MM.1S (cell line): Measurements from ENCODE around the gene DEPDC7.
"Not testable (repeated sequence)": the region's sequence is repeated elsewhere in the genome, so short reads cannot be mapped to it uniquely, and the experiment has no call there.

Experiments used
- DNase-seq: peaks from one replicate; pipeline ENCODE4 v3.0.0-alpha.2; 2015
- H2AFZ ChIP-seq: fragments of 300-600 bp; sonication (generic); 2 replicates; pipeline ENCODE4 v1.6.0; 2016; ENCODE audit warnings: antibody characterized with exemption, low read length
- H3F3A ChIP-seq: fragments of 300-600 bp; sonication (generic); 2 replicates; pipeline ENCODE4 v1.6.1; 2016; ENCODE audit warnings: mild to moderate bottlenecking, antibody characterized with exemption, low read length, moderate library complexity, mixed read lengths; ENCODE audit not compliant: insufficient read depth
- H3K27ac ChIP-seq: fragments of 300-600 bp; sonication (generic); 2 replicates; pipeline ENCODE4 v1.5.1; 2016; ENCODE audit warnings: mild to moderate bottlenecking, low read length
- H3K27me3 ChIP-seq: fragments of 300-600 bp; sonication (generic); replicated peaks from 2 replicates; pipeline ENCODE4 v1.6.0; 2016; ENCODE audit warnings: low read length; ENCODE audit not compliant: insufficient read depth
- H3K36me3 ChIP-seq: fragments of 300-600 bp; sonication (generic); replicated peaks from 2 replicates; pipeline ENCODE4 v1.6.1; 2016; ENCODE audit warnings: mild to moderate bottlenecking, low read length, mixed read lengths; ENCODE audit not compliant: insufficient read depth
- H3K4me1 ChIP-seq: fragments of 300-600 bp; sonication (generic); 2 replicates; pipeline ENCODE4 v1.6.1; 2016; ENCODE audit warnings: low read length, mixed read lengths
- H3K4me2 ChIP-seq: fragments of 300-600 bp; sonication (generic); 2 replicates; pipeline ENCODE4 v1.6.0; 2016; ENCODE audit warnings: low read depth, low read length
- H3K4me3 ChIP-seq: fragments of 300-600 bp; sonication (generic); 2 replicates; pipeline ENCODE4 v1.5.1; 2016; ENCODE audit warnings: low read length, mixed read lengths
- H3K79me2 ChIP-seq: fragments of 300-600 bp; sonication (generic); 2 replicates; pipeline ENCODE4 v1.6.1; 2016; ENCODE audit warnings: mixed run types, low read length, mixed read lengths
- H3K9ac ChIP-seq: fragments of 300-600 bp; sonication (generic); 2 replicates; pipeline ENCODE4 v1.6.1; 2016; ENCODE audit warnings: low read length, mixed read lengths
- H3K9me2 ChIP-seq: fragments of 300-600 bp; sonication (generic); replicated peaks from 2 replicates; pipeline ENCODE4 v1.6.1; 2016; ENCODE audit warnings: mild to moderate bottlenecking, low read length, mixed read lengths; ENCODE audit not compliant: insufficient read depth
- H3K9me3 ChIP-seq: fragments of 300-600 bp; sonication (generic); replicated peaks from 2 replicates; pipeline ENCODE4 v1.6.1; 2016; ENCODE audit warnings: mild to moderate bottlenecking, low read length, mixed read lengths; ENCODE audit not compliant: insufficient read depth
- H4K20me1 ChIP-seq: fragments of 300-600 bp; sonication (generic); 2 replicates; pipeline ENCODE4 v1.6.1; 2016; ENCODE audit warnings: mild to moderate bottlenecking, low read length, moderate library complexity, mixed read lengths; ENCODE audit not compliant: insufficient read depth
- CTCF ChIP-seq: fragments of 300-600 bp; sonication (generic); IDR thresholded peaks from 2 replicates; pipeline ENCODE4 v1.5.1; 2016; ENCODE audit warnings: antibody characterized with exemption, low read length, mixed read lengths
- EZH2 ChIP-seq: fragments of 300-600 bp; sonication (generic); optimal IDR thresholded peaks from 2 replicates; pipeline ENCODE3; 2017; ENCODE audit warnings: low read depth, mild to moderate bottlenecking, antibody characterized with exemption, low read length, mixed read lengths
- EZH2phosphoT487 ChIP-seq: fragments of 300-600 bp; sonication (generic); IDR thresholded peaks from 2 replicates; pipeline ENCODE4 v1.6.1; 2018; ENCODE audit warnings: antibody characterized with exemption, low read length

The DEPDC7 gene

GRCh38 chr11:33015621-33016551 is at the start of gene DEPDC7:
Gene DEPDC7 (plus strand): TSS chr11:33015878. CDS start chr11:33015956, 78 bp downstream.
- Histone ChIP-seq H3K9ac (no peak within 1 kb of the TSS), H3K4me1 (peaks cover 8% of the 10 kb centered on the region), H3K4me3 (no peak within 1 kb of the TSS), H3K9me2 (no peaks in the 10 kb centered on the region), H3F3A (no peaks in the 10 kb centered on the region), H3K9me3 (no peaks in the 10 kb centered on the region), H2AFZ (no peak within 1 kb of the TSS), H3K79me2 (no peaks in the 10 kb centered on the region), H3K36me3 (no peaks in the 10 kb centered on the region), H4K20me1 (no peaks in the 10 kb centered on the region), H3K27ac (no peak within 1 kb of the TSS), H3K4me2 (peak within 1 kb of the TSS; percentile 19; the same call in 1 of the 2 replicates), H3K27me3 (no peaks in the 10 kb centered on the region)
- DNase-seq, result no peak
- TF ChIP-seq CTCF (no peak), EZH2phosphoT487 (no peak), EZH2 (no peak)

GRCh38 chr11:32968541-32968940 is 47.1 kb upstream of the DEPDC7 start:
- DNase-seq, result no peak
- Histone ChIP-seq H3K9me2 (no peaks in the 10 kb centered on the region), H2AFZ (no peak overlapping the region), H3K4me3 (no peak overlapping the region), H4K20me1 (no peaks in the 10 kb centered on the region), H3K79me2 (no peaks in the 10 kb centered on the region), H3K4me2 (no peak overlapping the region), H3K9ac (no peak overlapping the region), H3K27ac (no peak overlapping the region), H3K4me1 (no peaks in the 10 kb centered on the region), H3K9me3 (no peaks in the 10 kb centered on the region), H3F3A (no peaks in the 10 kb centered on the region), H3K36me3 (0 out of 2 replicates have a peak, but pooled peaks cover 3% of the 10 kb centered on the region), H3K27me3 (no peaks in the 10 kb centered on the region)
- TF ChIP-seq EZH2phosphoT487 (no peak), EZH2 (no peak), CTCF (no peak)

GRCh38 chr11:32972233-32972632 is 43.4 kb upstream of the DEPDC7 start:
- H3K9ac ChIP-seq, H4K20me1 ChIP-seq, H3K9me3 ChIP-seq, H3F3A ChIP-seq, H3K27me3 ChIP-seq, DNase-seq, H2AFZ ChIP-seq, H3K36me3 ChIP-seq, H3K4me1 ChIP-seq, H3K27ac ChIP-seq, H3K79me2 ChIP-seq, H3K4me3 ChIP-seq, H3K9me2 ChIP-seq, H3K4me2 ChIP-seq: not testable (repeated sequence)

- H3K4me1 ChIP-seq, result no peaks in the 10 kb centered on the region
- no peak overlapping the region for H3K9ac ChIP-seq
- no peaks in the 10 kb centered on the region for H4K20me1 ChIP-seq
- no peak overlapping the region for H3K4me3 ChIP-seq
- H2AFZ ChIP-seq, result no peak overlapping the region
- no peaks in the 10 kb centered on the region for H3F3A ChIP-seq
- H3K27ac ChIP-seq, result no peak overlapping the region
- no peak for DNase-seq
- H3K9me3 ChIP-seq, result no peaks in the 10 kb centered on the region
- no peaks in the 10 kb centered on the region for H3K79me2 ChIP-seq
- no peak for TF ChIP-seq CTCF
- TF ChIP-seq EZH2phosphoT487, result no peak
- no peak for TF ChIP-seq EZH2
- 0 out of 2 replicates have a peak, but pooled peaks cover 9% of the 10 kb centered on the region for H3K36me3 ChIP-seq
- no peaks in the 10 kb centered on the region for H3K27me3 ChIP-seq
- no peak overlapping the region for H3K4me2 ChIP-seq
- no peaks in the 10 kb centered on the region for H3K9me2 ChIP-seq
These were observed 42.9 kb upstream of the DEPDC7 start for GRCh38 chr11:32972781-32973180.
